ENCODE data around the gene CTXND1.

DNA sequence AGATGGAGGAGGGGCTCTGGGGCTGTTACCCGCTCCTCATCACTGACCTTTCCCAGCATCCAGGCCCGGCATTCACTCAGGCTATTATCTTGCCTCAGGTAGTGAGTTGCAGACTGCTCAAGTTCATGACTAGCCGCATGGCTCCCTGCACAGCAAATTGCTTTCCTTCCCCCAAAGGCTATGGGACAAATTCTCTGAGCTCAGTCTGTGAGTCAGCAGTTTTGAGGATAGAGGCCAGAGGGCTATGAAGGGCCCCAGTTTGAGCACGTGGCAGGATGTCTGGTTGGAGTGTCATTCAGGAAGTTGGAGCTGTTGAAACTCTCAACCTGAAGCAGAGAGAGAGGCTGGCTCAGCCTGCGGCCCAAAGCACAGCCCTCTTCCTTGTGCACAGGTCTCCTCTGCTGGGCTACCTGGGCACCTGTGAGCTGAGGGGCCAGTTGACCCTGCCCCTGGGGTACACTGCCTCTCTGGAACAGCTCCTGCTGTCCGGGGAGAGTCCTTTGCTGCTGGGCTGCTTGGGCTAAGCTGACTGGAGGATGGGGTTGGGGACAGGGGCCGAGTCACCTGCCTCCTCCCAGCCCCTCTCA is 91.3 kb downstream of the CTXND1 start:
- TF ChIP-seq MAX (IDR thresholded peaks at IDR 0.05) (no peak), TCF12 (IDR thresholded peaks at IDR 0.05; ENCODE audit: low read depth) (no peak), ZBTB7A (IDR thresholded peaks at IDR 0.05; ENCODE audit: low read depth) (no peak), CREB1 (IDR thresholded peaks at IDR 0.05; ENCODE audit: low read depth) (no peak), FOXM1 (IDR thresholded peaks at IDR 0.05; ENCODE audit: borderline replicate concordance, low read depth) (no peak), RAD21 (IDR thresholded peaks at IDR 0.05; ENCODE audit: low read depth) (no peak), TEAD4 (IDR thresholded peaks at IDR 0.05) (no peak), TAF1 (IDR thresholded peaks at IDR 0.05; ENCODE audit: low read depth) (no peak), REST (IDR thresholded peaks at IDR 0.05; ENCODE audit: low read depth) (no peak), EGR1 (IDR thresholded peaks at IDR 0.05) (no peak), YY1 (IDR thresholded peaks at IDR 0.05; ENCODE audit: low read depth) (no peak)

Data from Ishikawa (cell line).